Testis (tissue), 2 donors: Measurements from ENCODE around the gene SLC22A16.
"Not testable (repeated sequence)": the region's sequence is repeated elsewhere in the genome, so short reads cannot be mapped to it uniquely, and the experiment has no call there.

ENCODE experiments used
- CTCF ChIP-seq, 3 experiments: fragments of 450-650 bp in 2 of 3; fragments of 200-600 bp in 1 of 3; sonication (generic) in 1 of 3; IDR thresholded peaks; one replicate each; pipeline ENCODE4 v1.5.1; 2016 to 2019; ENCODE audit warnings: antibody characterized with exemption in 3 of 3, mild to moderate bottlenecking in 2 of 3, moderate library complexity in 1 of 3
- POLR2A ChIP-seq: fragments of 450-650 bp; IDR thresholded peaks from one replicate; pipeline ENCODE4 v1.6.1; 2017; ENCODE audit warnings: antibody characterized with exemption, mild to moderate bottlenecking, moderate library complexity

- not testable (repeated sequence) for TF ChIP-seq POLR2A; CTCF (IDR thresholded peaks at IDR 0.05)
Observed at GRCh38 chr6:110512549-110512948, 36.1 kb upstream of the SLC22A16 start.
